Esophagus squamous epithelium (tissue), 5 donors: ENCODE results near the gene RHOH. TPM values are rescaled to one million over a fixed set of nuclear protein-coding genes. Genes with fewer than 3 reads are reported as not detected.

Experiments
- DNase-seq: peaks from one replicate; lab custom pipeline; 2025; lab: John Stamatoyannopoulos, UW
- H3K27ac ChIP-seq, 4 donors: fragments of 200-600 bp; sonication (generic); one replicate each; pipeline ENCODE4 v1.5.1; 2016 to 2019; ENCODE audit warnings: mild to moderate bottlenecking in 1 of 4
- H3K27me3 ChIP-seq, 4 donors: fragments of 200-600 bp; sonication (generic); 1 replicate in 3 of 4; 2 replicates in 1 of 4; pipeline versions ENCODE4 v1.5.1 to v1.6.0; 2017 to 2021; ENCODE audit warnings: antibody characterized with exemption in 1 of 4
- H3K36me3 ChIP-seq, 3 donors: fragments of 200-600 bp; sonication (generic); one replicate each; pipeline ENCODE4 v1.5.1; 2016 to 2019
- H3K4me1 ChIP-seq, 3 donors: fragments of 200-600 bp; sonication (generic); one replicate each; pipeline ENCODE4 v1.5.1; 2017 to 2019
- H3K4me3 ChIP-seq, 4 donors: fragments of 200-600 bp; sonication (generic); 1 replicate in 3 of 4; 2 replicates in 1 of 4; pipeline ENCODE4 v1.5.1; 2016 to 2019; ENCODE audit warnings: mild to moderate bottlenecking in 2 of 4, moderate library complexity in 1 of 4
- H3K9me3 ChIP-seq, 3 donors: fragments of 200-600 bp; sonication (generic); one replicate each; pipeline ENCODE4 v1.5.1; 2016 to 2019
- CTCF ChIP-seq, 6 experiments: fragments of 450-650 bp in 4 of 6; fragments of 200-600 bp in 2 of 6; sonication (generic) in 2 of 6; IDR thresholded peaks; one replicate each; pipeline ENCODE4 v1.5.1; 2016 to 2019; ENCODE audit warnings: antibody characterized with exemption in 6 of 6, mild to moderate bottlenecking in 4 of 6, moderate library complexity in 4 of 6
- POLR2A ChIP-seq, 4 donors: fragments of 450-650 bp; IDR thresholded peaks; one replicate each; pipeline ENCODE4 v1.6.1; 2017; ENCODE audit warnings: antibody characterized with exemption in 4 of 4, mild to moderate bottlenecking in 4 of 4, moderate library complexity in 3 of 4
- whole genome bisulfite sequencing, 2 donors: methylation state at CpG; one replicate each; pipeline ENCODE4 v1.1.5; 2018; 5-methylcytosine and 5-hydroxymethylcytosine counted together
- intact Hi-C: fragments of 100-400 bp; cut with DNase I; formaldehyde crosslinking; loops from one replicate; pipeline ENCODE4 v1.15.0; 2022
- total RNA-seq, 4 donors: library from RNA; depleted of rRNA; stranded (reverse); fragments of >200 nt; gene quantifications; one replicate each; pipeline ENCODE4 v1.1.0, GENCODE V29; 2016
- donor health status: DM: yes; HTN: yes; CAD: no.

Gene RHOH
- total RNA-seq, 4 donors from 2014 or later: 0.79 to 5.0 (median 2.2) TPM

GRCh38 chr4:40214661-40215418, 18.0 kb downstream of the RHOH start:
- no peaks in the 10 kb centered on the region for H3K4me1 ChIP-seq
- intact Hi-C loops: no loop called here
- TF ChIP-seq POLR2A (IDR thresholded peaks at IDR 0.05): no peak
- TF ChIP-seq CTCF (IDR thresholded peaks at IDR 0.05): no peak
- H3K36me3 ChIP-seq: no peaks in the 10 kb centered on the region
- no peak for DNase-seq
- H3K4me3 ChIP-seq: no peak overlapping the region
- WGBS, 2 donors: 73 to 80% methylated on average over 9 of the region's 9 CpGs
- no peaks in the 10 kb centered on the region for H3K27me3 ChIP-seq
- H3K9me3 ChIP-seq: no peaks in the 10 kb centered on the region
- H3K27ac ChIP-seq: no peak overlapping the region

- Histone ChIP-seq H3K9me3 (no peaks in the 10 kb centered on the region), H3K27ac (no peak overlapping the region), H3K4me1 (no peaks in the 10 kb centered on the region), H3K27me3 (no peaks in the 10 kb centered on the region), H3K36me3 (no peaks in the 10 kb centered on the region), H3K4me3 (no peak overlapping the region)
- 56 to 62% methylated on average over 4 of the region's 4 CpGs for WGBS, 2 donors
- intact Hi-C loops: no loop called here
- DNase-seq: no peak
- TF ChIP-seq POLR2A (IDR thresholded peaks at IDR 0.05) (no peak), CTCF (IDR thresholded peaks at IDR 0.05) (no peak)
These were observed 20.0 kb downstream of the RHOH start for GRCh38 chr4:40216622-40217366.

- intact Hi-C loops: no loop called here
- WGBS, 2 donors: 57 to 78% methylated on average over 1 of the region's 1 CpG
These were observed 24.9 kb downstream of the RHOH start for GRCh38 chr4:40221744-40222143.

GRCh38 chr4:40223343-40223742, 26.5 kb downstream of the RHOH start:
- Histone ChIP-seq H3K27ac (no peak overlapping the region), H3K36me3 (no peaks in the 10 kb centered on the region), H3K27me3 (no peaks in the 10 kb centered on the region), H3K9me3 (no peaks in the 10 kb centered on the region), H3K4me3 (no peak overlapping the region), H3K4me1 (no peaks in the 10 kb centered on the region)
- intact Hi-C loops: no loop called here
- 73 to 83% methylated on average over 1 of the region's 1 CpG for WGBS, 2 donors
- no peak for TF ChIP-seq POLR2A (IDR thresholded peaks at IDR 0.05)
- TF ChIP-seq CTCF (IDR thresholded peaks at IDR 0.05): no peak
- no peak for DNase-seq

More at GRCh38 chr4:40221744-40222143, 24.9 kb downstream of the RHOH start:
- no peaks in the 10 kb centered on the region for H3K27me3 ChIP-seq
- TF ChIP-seq POLR2A (IDR thresholded peaks at IDR 0.05) (no peak), CTCF (IDR thresholded peaks at IDR 0.05) (no peak)
- H3K36me3 ChIP-seq: no peaks in the 10 kb centered on the region
- no peaks in the 10 kb centered on the region for H3K9me3 ChIP-seq
- no peak for DNase-seq
- H3K4me1 ChIP-seq: no peaks in the 10 kb centered on the region
- H3K4me3 ChIP-seq: no peak overlapping the region
- H3K27ac ChIP-seq: no peak overlapping the region

GRCh38 chr4:40224432-40224831, 27.6 kb downstream of the RHOH start:
- WGBS, 2 donors: 79 to 90% methylated on average over 5 of the region's 5 CpGs
- no peak overlapping the region for H3K4me3 ChIP-seq
- no peak for DNase-seq
- intact Hi-C loops: no loop called here
- H3K36me3 ChIP-seq: no peaks in the 10 kb centered on the region
- H3K27ac ChIP-seq: no peak overlapping the region
- TF ChIP-seq CTCF (IDR thresholded peaks at IDR 0.05) (no peak), POLR2A (IDR thresholded peaks at IDR 0.05) (no peak)
- H3K9me3 ChIP-seq: no peaks in the 10 kb centered on the region
- no peaks in the 10 kb centered on the region for H3K27me3 ChIP-seq
- no peaks in the 10 kb centered on the region for H3K4me1 ChIP-seq
